Osteocyte (in vitro differentiated cells): ENCODE results near the gene HOXA6. TPM values are rescaled to one million over a fixed set of nuclear protein-coding genes. Genes with fewer than 3 reads are reported as not detected.

Experiments used
- DNase-seq: peaks from one replicate; pipeline ENCODE4 v3.0.0; 2021; ENCODE audit warnings: mixed read lengths; ENCODE audit not compliant: unreplicated experiment; ENCODE audit errors: extremely low spot score
- H3K27ac Mint-ChIP-seq: one replicate; pipeline ENCODE4 v1.8.0; 2021; ENCODE audit warnings: mild to moderate bottlenecking, mixed read lengths; ENCODE audit not compliant: unreplicated experiment
- H3K27me3 Mint-ChIP-seq: one replicate; pipeline ENCODE4 v1.8.0; 2021; ENCODE audit warnings: mixed read lengths; ENCODE audit not compliant: unreplicated experiment
- H3K36me3 Mint-ChIP-seq: one replicate; pipeline ENCODE4 v1.8.0; 2021; ENCODE audit warnings: mixed read lengths; ENCODE audit not compliant: unreplicated experiment
- H3K4me1 Mint-ChIP-seq: one replicate; pipeline ENCODE4 v1.8.0; 2021; ENCODE audit warnings: mixed read lengths; ENCODE audit not compliant: unreplicated experiment
- H3K4me3 Mint-ChIP-seq: one replicate; pipeline ENCODE4 v1.8.0; 2021; ENCODE audit warnings: mild to moderate bottlenecking, moderate library complexity, mixed read lengths; ENCODE audit not compliant: unreplicated experiment
- H3K9me3 Mint-ChIP-seq: one replicate; pipeline ENCODE4 v1.8.0; 2021; ENCODE audit warnings: mixed read lengths; ENCODE audit not compliant: unreplicated experiment
- CTCF ChIP-seq: fragments of 200-600 bp; sonication (generic); IDR thresholded peaks from 2 replicates; pipeline ENCODE4 v1.5.0; 2021; ENCODE audit warnings: antibody characterized with exemption, mild to moderate bottlenecking, moderate library complexity
- total RNA-seq: library from RNA; stranded (reverse); gene quantifications from 2 replicates; pipeline ENCODE4 v1.2.1, GENCODE V29; 2021

HOXA6 gene
- total RNA-seq, 1 donor from 2014 or later: not detected

GRCh38 chr7:27142580-27143022, 5.0 kb downstream of the HOXA6 start:
- no peaks in the 10 kb centered on the region for H3K36me3 Mint-ChIP-seq
- H3K4me1 Mint-ChIP-seq: peaks cover 8% of the 10 kb centered on the region
- H3K9me3 Mint-ChIP-seq: no peaks in the 10 kb centered on the region
- H3K27me3 Mint-ChIP-seq: peaks cover 90% of the 10 kb centered on the region
- peak overlapping the region; percentile 14 for H3K4me3 Mint-ChIP-seq
- DNase-seq: no peak
- TF ChIP-seq CTCF: no peak
- H3K27ac Mint-ChIP-seq: no peak overlapping the region

GRCh38 chr7:27141923-27142579, 5.5 kb downstream of the HOXA6 start:
- H3K36me3 Mint-ChIP-seq: no peaks in the 10 kb centered on the region
- peaks cover 8% of the 10 kb centered on the region for H3K4me1 Mint-ChIP-seq
- no peaks in the 10 kb centered on the region for H3K9me3 Mint-ChIP-seq
- DNase-seq: no peak
- H3K4me3 Mint-ChIP-seq: peak overlapping the region; percentile 14
- no peak for TF ChIP-seq CTCF
- no peak overlapping the region for H3K27ac Mint-ChIP-seq
- H3K27me3 Mint-ChIP-seq: peaks cover 90% of the 10 kb centered on the region

- Mint-ChIP-seq H3K27me3 (peaks cover 90% of the 10 kb centered on the region), H3K4me3 (no peak overlapping the region), H3K27ac (no peak overlapping the region), H3K36me3 (no peaks in the 10 kb centered on the region), H3K9me3 (no peaks in the 10 kb centered on the region), H3K4me1 (peaks cover 8% of the 10 kb centered on the region)
- TF ChIP-seq CTCF: no peak
- no peak for DNase-seq
Measured at GRCh38 chr7:27141137-27141922, 6.2 kb downstream of the HOXA6 start.

GRCh38 chr7:27140126-27140857, 7.3 kb downstream of the HOXA6 start:
- Mint-ChIP-seq H3K36me3 (no peaks in the 10 kb centered on the region), H3K4me1 (peaks cover 8% of the 10 kb centered on the region)
- DNase-seq: no peak

More at GRCh38 chr7:27140126-27140857, 7.3 kb downstream of the HOXA6 start:
- Mint-ChIP-seq H3K4me3 (no peak overlapping the region), H3K9me3 (no peaks in the 10 kb centered on the region), H3K27me3 (peaks cover 90% of the 10 kb centered on the region), H3K27ac (no peak overlapping the region)
- TF ChIP-seq CTCF: no peak
